ENCODE results near the gene OR9I1. TPM values are rescaled to one million over a fixed set of nuclear protein-coding genes. Genes with fewer than 3 reads are reported as not detected.

OR9I1 gene
- total RNA-seq (2016; rRNA removed; fragmentation: Illumina TruSeq; extraction: Trizol) (not detected in 2 replicates), polyA plus RNA-seq (2011; rRNA removed) (not detected in 2 replicates), polyA minus RNA-seq (2011; rRNA and poly(A)+ RNA removed; ENCODE audit: low replicate concordance) (not detected in 2 replicates), Bru-seq, nascent RNA (not detected), BruChase-seq, experiment 1, labeled RNA remaining after a 6-hour chase (not detected), BruChase-seq, experiment 2, labeled RNA remaining after a 2-hour chase (not detected)
- total RNA-seq (2016; cell fraction: cytosol; rRNA removed; fragmentation: Illumina TruSeq; extraction: Trizol; ENCODE audit: low read depth) = not detected in 2 replicates
- total RNA-seq (2016; cell fraction: insoluble cytoplasmic fraction; rRNA removed; fragmentation: Illumina TruSeq; extraction: Trizol) = not detected in 2 replicates
- not detected in 2 replicates for total RNA-seq (2016; cell fraction: membrane; rRNA removed; fragmentation: Illumina TruSeq; extraction: Trizol)
- total RNA-seq (2016; cell fraction: nucleus; rRNA removed; fragmentation: Illumina TruSeq; extraction: Trizol) = not detected in 2 replicates
- not detected in 2 replicates for polyA plus RNA-seq (2011; cell fraction: cytosol; rRNA removed)
- polyA plus RNA-seq (2011; cell fraction: nucleus; rRNA removed) = not detected in 2 replicates
- not detected in 2 replicates for polyA plus RNA-seq (2012)
- not detected in 2 replicates for polyA plus RNA-seq (2016; cell fraction: cytosol; fragmentation: Illumina TruSeq; extraction: Trizol; ENCODE audit: low read depth)
- not detected in 2 replicates for polyA plus RNA-seq (2016; cell fraction: insoluble cytoplasmic fraction; fragmentation: Illumina TruSeq; extraction: Trizol; ENCODE audit: low read depth)
- polyA plus RNA-seq (2016; cell fraction: membrane; fragmentation: Illumina TruSeq; extraction: Trizol; ENCODE audit: low read depth) = not detected in 2 replicates
- not detected in 2 replicates for polyA plus RNA-seq (2016; cell fraction: nucleus; fragmentation: Illumina TruSeq; extraction: Trizol; ENCODE audit: insufficient read depth, low read depth)
- polyA minus RNA-seq (2011; cell fraction: cytosol; rRNA and poly(A)+ RNA removed) = not detected in 2 replicates
- polyA minus RNA-seq (2011; cell fraction: nucleus; rRNA and poly(A)+ RNA removed) = not detected in 2 replicates
- long read RNA-seq, experiment 1 = 0 reads
- long read RNA-seq, experiment 2 = 0 reads

GRCh38 chr11:58125469-58125868 is at the start of gene OR9I1:
TSS of gene OR9I1 (minus strand) at chr11:58125530. CDS start at chr11:58119444, 6,086 bp downstream.
- H3K4me2 ChIP-seq (ENCODE audit: low read depth, low read length) = no peak within 1 kb of the TSS
- in situ Hi-C loops (cut with HindIII; ENCODE audit: extremely low pct_ligation_motif_present, low pct_unique_long_range_greater_than_20kb) = no loop called here
- no TSS peak for BruUV-seq (replicated peaks)
- FAIRE-seq = no peak
- no peak within 1 kb of the TSS for H3K9ac ChIP-seq (ENCODE audit: insufficient read depth, low read depth, low read length)
- ATAC-seq = no peak
- ChIA-PET CTCF (ENCODE audit: low intra/inter-chr PET ratio, low total read pairs) (no interaction called here), POLR2A (no interaction called here)
- no peaks in the 10 kb centered on the region for H3K79me2 ChIP-seq (ENCODE audit: insufficient read depth, low read length)
- H3K4me1 ChIP-seq (ENCODE audit: insufficient read depth, low read length) = no peaks in the 10 kb centered on the region
- H3K4me3 ChIP-seq (replicated peaks in 1 of 3; ENCODE audit: insufficient read depth in 1 of 3, low read depth in 2 of 3, low read length in 3 of 3) = no peak within 1 kb of the TSS
- H4K20me1 ChIP-seq (ENCODE audit: insufficient read depth, low read length) = no peaks in the 10 kb centered on the region
- WGBS (ENCODE audit: low lambda C conversion rate) = 7% methylated on average over 4 of the region's 4 CpGs
- no peak within 1 kb of the TSS for H3K27ac ChIP-seq (ENCODE audit: extremely low read length, insufficient read depth, low read length)
- no peaks in the 10 kb centered on the region for H3K36me3 ChIP-seq (replicated peaks in 1 of 2; ENCODE audit: control insufficient read depth in 1 of 2, insufficient read depth in 2 of 2, low read length in 2 of 2)
- no peak within 1 kb of the TSS for H2AFZ ChIP-seq (ENCODE audit: low read length)
- no peaks in the 10 kb centered on the region for H3K9me3 ChIP-seq (ENCODE audit: low read length)
- intact Hi-C loops (cut with micrococcal nuclease; ENCODE audit: unreplicated experiment) = no loop called here
- peak; percentile 83 for TF ChIP-seq MIER2 (CRISPR knock-in tag; IDR thresholded peaks at IDR 0.05)
- TF ChIP-seq REST (IDR thresholded peaks at IDR 0.05; ENCODE audit: borderline replicate concordance in 1 of 2, low read depth in 1 of 2, low read length in 2 of 2) = peak; percentile 23 to 90
- no peak for TF ChIP-seq SNAI1 (CRISPR knock-in tag; IDR thresholded peaks at IDR 0.05; ENCODE audit: borderline replicate concordance)
- peaks cover 0 to 4% of the 10 kb centered on the region in 2 experiments; a peak in 1 of 5 replicates for H3K27me3 ChIP-seq (ENCODE audit: control insufficient read depth in 1 of 2, insufficient read depth in 2 of 2, low read length in 2 of 2)
- DNase-seq (ENCODE audit: low spot score) = no peak
